Stimulated activated naive CD8-positive, alpha-beta T cell treated with anti-CD3 and anti-CD28 coated beads, Interleukin-15, Interleukin-2, amounts not matched to agents 100 ng/mL and 50 ng/mL, for 24 hours (primary cell): Measurements from ENCODE around the gene DENND6A.
"Not testable (repeated sequence)": the region's sequence is repeated elsewhere in the genome, so short reads cannot be mapped to it uniquely, and the experiment has no call there.

Experiments used
- H3K27ac Mint-ChIP-seq: one replicate; pipeline ENCODE4 v1.8.0; 2021; ENCODE audit warnings: mild to moderate bottlenecking, mixed read lengths
- H3K27me3 Mint-ChIP-seq: one replicate; pipeline ENCODE4 v1.8.0; 2021; ENCODE audit warnings: mixed read lengths
- H3K36me3 Mint-ChIP-seq: one replicate; pipeline ENCODE4 v1.8.0; 2021; ENCODE audit warnings: low read depth, mixed read lengths
- H3K4me1 Mint-ChIP-seq: one replicate; pipeline ENCODE4 v1.8.0; 2021; ENCODE audit warnings: low read depth, mixed read lengths
- H3K4me3 Mint-ChIP-seq: one replicate; pipeline ENCODE4 v1.8.0; 2021; ENCODE audit warnings: mild to moderate bottlenecking, mixed read lengths
- H3K9me3 Mint-ChIP-seq: one replicate; pipeline ENCODE4 v1.8.0; 2021; ENCODE audit warnings: mixed read lengths

Gene DENND6A

DNA sequence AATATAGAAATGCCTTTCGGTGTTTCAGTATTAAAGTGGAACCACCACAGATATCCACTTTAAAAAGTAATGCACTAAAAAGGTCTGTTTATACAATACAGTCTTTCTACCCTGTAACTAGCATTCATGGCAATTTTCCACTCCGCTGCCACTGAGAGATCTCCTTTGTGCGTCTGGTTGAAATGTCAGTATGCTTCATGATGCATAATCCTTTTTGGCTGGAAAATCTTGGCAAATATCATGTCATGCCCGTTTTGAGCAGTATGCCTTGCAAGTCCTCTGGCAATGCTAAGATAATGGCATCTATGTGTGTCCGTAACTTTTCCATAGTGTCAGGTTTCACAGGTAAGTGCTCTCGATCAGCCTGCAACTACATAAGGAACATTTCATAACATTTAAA, 64.9 kb downstream of the DENND6A start:
- Mint-ChIP-seq H3K4me3 (no peak overlapping the region), H3K9me3 (no peaks in the 10 kb centered on the region), H3K36me3 (peaks cover 57% of the 10 kb centered on the region), H3K27ac (no peak overlapping the region), H3K4me1 (no peaks in the 10 kb centered on the region), H3K27me3 (no peaks in the 10 kb centered on the region)

DNA sequence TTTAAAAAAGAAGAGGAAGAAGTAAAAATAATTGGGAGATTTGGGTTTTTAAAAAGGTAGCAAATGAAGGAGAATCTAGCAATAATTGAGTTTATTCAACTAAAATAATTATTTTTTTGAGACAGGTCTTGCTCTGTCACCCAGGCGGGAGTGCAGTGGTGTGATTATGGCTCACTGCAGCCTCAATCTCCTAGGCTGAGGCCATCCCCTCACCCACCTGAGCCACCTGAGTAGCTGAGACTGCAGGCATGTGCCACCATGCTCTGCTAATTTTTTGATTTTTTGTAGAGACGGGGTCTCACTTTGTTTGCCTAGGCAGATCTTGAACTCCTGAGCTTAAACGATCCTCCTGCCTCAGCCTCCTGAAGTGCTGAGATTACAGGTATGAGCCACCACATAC, 68.1 kb downstream of the DENND6A start:
- peaks cover 53% of the 10 kb centered on the region for H3K36me3 Mint-ChIP-seq
- H3K27ac Mint-ChIP-seq: no peak overlapping the region

DNA sequence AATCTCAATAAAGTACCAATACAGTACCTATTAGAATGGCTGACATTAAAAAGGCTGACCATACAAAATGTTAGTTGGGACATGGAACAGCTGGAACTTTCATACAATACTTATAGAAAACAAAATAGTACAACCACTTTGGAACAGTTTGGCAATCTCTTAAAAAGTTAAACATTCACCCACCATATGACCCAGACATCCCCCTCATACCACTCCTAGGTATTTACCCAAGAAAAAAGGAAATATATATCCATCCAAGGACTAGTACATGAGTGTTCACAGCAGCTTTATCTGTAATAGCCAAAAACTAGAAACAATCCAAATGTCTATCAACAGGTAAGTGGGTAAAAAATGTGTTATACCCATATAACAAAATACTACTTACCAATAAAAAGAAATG, 70.5 kb downstream of the DENND6A start:
- no peaks in the 10 kb centered on the region for H3K4me1 Mint-ChIP-seq
- no peaks in the 10 kb centered on the region for H3K9me3 Mint-ChIP-seq
- H3K27me3 Mint-ChIP-seq: no peaks in the 10 kb centered on the region
- peaks cover 40% of the 10 kb centered on the region for H3K36me3 Mint-ChIP-seq
- no peak overlapping the region for H3K4me3 Mint-ChIP-seq
- no peak overlapping the region for H3K27ac Mint-ChIP-seq

More for the DNA sequence above, 68.1 kb downstream of the DENND6A start:
- no peaks in the 10 kb centered on the region for H3K27me3 Mint-ChIP-seq
- H3K9me3 Mint-ChIP-seq: no peaks in the 10 kb centered on the region
- no peaks in the 10 kb centered on the region for H3K4me1 Mint-ChIP-seq
- H3K4me3 Mint-ChIP-seq: no peak overlapping the region

DNA sequence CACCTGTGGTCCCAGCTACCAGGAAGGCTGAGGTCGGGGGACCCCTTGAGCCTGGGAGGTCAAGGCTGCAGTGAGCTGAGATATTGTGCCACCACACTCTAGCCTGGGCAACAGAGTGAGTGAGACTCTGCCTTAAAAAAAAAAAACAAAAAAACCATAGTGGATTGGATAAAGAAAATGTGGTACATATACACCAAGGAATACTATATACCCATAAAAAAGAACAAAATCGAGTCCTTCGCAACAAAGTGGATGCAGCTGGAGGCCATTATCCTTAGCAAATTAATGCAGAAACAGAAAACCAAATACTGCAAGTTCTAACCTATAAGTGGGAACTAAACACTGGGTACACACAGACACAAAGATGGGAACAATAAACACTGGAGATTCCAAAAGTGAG, 75.1 kb downstream of the DENND6A start:
- H3K9me3 Mint-ChIP-seq: no peaks in the 10 kb centered on the region
- H3K27ac Mint-ChIP-seq: no peak overlapping the region
- H3K36me3 Mint-ChIP-seq: peaks cover 9% of the 10 kb centered on the region
- H3K4me1 Mint-ChIP-seq: no peaks in the 10 kb centered on the region
- no peaks in the 10 kb centered on the region for H3K27me3 Mint-ChIP-seq
- H3K4me3 Mint-ChIP-seq: no peak overlapping the region

DNA sequence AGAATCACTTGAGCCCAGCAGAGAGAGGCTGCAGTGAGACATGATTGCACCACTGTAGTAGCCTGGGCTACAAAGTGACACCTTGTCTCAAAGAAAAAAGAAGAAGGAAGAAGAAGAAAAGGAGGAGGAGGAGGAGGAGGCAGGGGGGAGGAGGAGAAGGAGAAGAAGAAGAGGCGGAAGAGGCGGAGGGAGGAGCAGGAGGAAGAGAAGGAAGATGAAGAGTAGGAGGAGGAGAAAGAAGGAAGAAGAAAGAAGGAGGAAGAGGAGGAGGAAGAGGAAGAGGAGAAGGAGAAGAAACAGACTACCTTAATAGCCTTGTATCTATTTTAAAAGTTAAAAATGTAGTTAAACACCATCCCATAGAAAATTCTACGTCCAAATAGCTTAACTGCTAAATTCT, 76.6 kb downstream of the DENND6A start:
- Mint-ChIP-seq H3K27ac (peak overlapping the region; percentile 19), H3K36me3 (no peaks in the 10 kb centered on the region), H3K4me1 (no peaks in the 10 kb centered on the region), H3K27me3 (no peaks in the 10 kb centered on the region), H3K9me3 (no peaks in the 10 kb centered on the region), H3K4me3 (no peak overlapping the region)

DNA sequence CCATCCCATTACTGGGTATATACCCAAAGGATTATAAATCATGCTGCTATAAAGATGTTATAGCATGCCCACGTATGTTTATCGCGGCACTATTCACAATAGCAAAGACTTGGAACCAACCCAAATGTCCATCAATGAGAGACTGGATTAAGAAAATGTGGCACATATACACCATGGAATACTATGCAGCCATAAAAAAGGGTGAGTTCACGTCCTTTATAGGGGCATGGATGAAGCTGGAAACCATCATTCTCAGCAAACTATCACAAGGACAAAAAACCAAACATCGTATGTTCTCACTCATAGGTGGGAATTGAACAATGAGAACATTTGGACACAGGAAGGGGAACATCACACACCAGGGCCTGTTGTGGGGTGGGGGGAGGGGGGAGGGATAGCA, 81.0 kb downstream of the DENND6A start:
- H3K27ac Mint-ChIP-seq, H3K27me3 Mint-ChIP-seq, H3K4me1 Mint-ChIP-seq, H3K4me3 Mint-ChIP-seq: not testable (repeated sequence)
- peaks cover 29% of the 10 kb centered on the region for H3K36me3 Mint-ChIP-seq
- H3K9me3 Mint-ChIP-seq: peaks cover 15% of the 10 kb centered on the region

DNA sequence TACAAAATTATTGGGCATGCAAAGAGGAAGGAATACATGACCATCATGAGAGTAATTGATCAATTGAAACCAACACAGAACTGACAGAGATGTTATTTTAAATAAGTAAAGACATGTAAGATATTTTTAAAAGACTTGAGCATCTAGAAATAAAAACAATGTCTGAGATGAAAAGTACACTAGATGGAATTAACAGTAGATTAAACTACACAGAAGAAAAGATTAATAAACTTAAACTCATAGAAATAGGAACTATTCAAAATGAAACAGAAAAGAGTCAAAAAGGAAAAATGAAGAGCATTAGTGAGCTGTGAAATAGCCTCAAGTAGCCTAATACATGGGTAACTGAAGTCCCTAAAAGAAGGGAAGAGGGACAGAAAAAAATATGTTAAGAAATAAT, 87.2 kb downstream of the DENND6A start:
- H3K36me3 Mint-ChIP-seq: peaks cover 65% of the 10 kb centered on the region
- H3K4me3 Mint-ChIP-seq: no peak overlapping the region
- peaks cover 4% of the 10 kb centered on the region for H3K4me1 Mint-ChIP-seq
- no peaks in the 10 kb centered on the region for H3K27me3 Mint-ChIP-seq
- H3K27ac Mint-ChIP-seq: no peak overlapping the region
- peaks cover 22% of the 10 kb centered on the region for H3K9me3 Mint-ChIP-seq

DNA sequence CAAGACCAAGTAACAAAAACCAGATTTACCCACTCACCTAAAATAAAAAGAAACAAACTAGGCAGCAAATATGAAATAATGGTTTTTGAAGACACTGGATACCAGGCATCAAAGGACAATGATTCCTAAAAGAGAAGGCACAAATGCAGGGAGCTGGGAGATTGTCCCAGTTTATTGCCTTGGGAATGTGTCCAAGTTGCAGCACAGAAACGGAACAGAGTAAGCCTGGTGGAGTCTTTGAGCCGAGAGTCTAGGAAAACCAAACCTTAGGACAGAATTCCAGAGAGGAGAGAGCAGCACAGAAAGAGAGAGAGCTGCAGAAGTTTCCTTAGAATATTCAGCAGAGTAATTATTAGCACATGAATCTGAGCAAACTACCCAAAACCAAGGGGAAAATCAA, 87.9 kb downstream of the DENND6A start:
- Mint-ChIP-seq H3K27ac (no peak overlapping the region), H3K27me3 (no peaks in the 10 kb centered on the region), H3K9me3 (peaks cover 22% of the 10 kb centered on the region), H3K36me3 (peaks cover 58% of the 10 kb centered on the region), H3K4me3 (no peak overlapping the region), H3K4me1 (peaks cover 4% of the 10 kb centered on the region)

DNA sequence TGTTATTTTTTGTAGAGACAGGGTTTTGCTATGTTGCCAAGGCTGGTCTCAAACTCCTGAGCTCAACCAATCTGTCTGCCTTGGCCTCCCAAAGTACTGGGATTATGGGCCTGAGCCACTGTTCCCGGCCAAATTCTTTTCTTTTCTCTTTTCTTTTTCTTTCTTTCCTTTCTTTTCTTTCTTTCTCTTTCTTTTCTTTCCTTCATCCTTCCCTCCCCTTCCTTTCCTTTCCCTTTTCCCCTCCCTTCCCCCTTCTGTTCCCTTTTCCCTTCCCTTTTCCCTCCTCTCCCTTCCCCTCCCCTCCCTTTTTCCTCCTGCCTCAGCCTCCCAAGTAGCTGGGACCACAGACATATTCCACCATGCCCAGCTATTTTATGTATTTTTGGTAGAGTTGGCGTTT, 92.7 kb downstream of the DENND6A start:
- no peak overlapping the region for H3K27ac Mint-ChIP-seq
- H3K4me3 Mint-ChIP-seq: no peak overlapping the region
- H3K4me1 Mint-ChIP-seq: peaks cover 21% of the 10 kb centered on the region
- H3K36me3 Mint-ChIP-seq: peaks cover 43% of the 10 kb centered on the region
- no peaks in the 10 kb centered on the region for H3K9me3 Mint-ChIP-seq
- H3K27me3 Mint-ChIP-seq: no peaks in the 10 kb centered on the region

DNA sequence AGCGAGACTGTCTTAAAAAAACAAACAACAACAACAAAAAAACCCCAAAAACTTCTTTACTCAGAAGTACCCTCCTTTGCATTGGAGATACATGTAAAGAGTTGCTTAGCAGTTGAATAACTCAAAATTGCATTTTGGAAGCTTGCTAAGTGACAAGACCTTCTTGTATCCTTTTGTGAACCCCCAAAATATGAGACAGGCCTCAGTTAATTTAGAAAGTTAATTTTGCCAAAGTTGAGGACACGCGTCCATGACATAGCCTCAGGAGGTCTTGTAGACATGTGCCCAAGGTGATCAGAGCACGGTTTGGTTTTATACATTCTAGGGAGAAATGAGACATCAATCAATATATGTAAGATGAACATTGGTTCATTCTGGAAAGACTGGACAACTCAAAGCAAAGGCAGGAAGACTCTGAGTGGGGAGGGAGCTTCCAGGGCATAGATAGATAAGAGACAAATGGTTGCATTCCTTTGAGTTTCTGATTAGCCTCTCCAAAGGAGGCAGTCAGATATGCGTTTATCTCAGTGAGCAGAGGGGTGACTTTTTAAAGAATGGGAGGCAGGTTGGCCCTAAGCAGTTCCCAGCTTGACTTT, 94.0 kb downstream of the DENND6A start:
- Mint-ChIP-seq H3K36me3 (peaks cover 42% of the 10 kb centered on the region), H3K27ac (peak overlapping the region; percentile 100), H3K4me1 (peaks cover 33% of the 10 kb centered on the region), H3K9me3 (no peaks in the 10 kb centered on the region), H3K4me3 (peak overlapping the region; percentile 100), H3K27me3 (no peaks in the 10 kb centered on the region)

DNA sequence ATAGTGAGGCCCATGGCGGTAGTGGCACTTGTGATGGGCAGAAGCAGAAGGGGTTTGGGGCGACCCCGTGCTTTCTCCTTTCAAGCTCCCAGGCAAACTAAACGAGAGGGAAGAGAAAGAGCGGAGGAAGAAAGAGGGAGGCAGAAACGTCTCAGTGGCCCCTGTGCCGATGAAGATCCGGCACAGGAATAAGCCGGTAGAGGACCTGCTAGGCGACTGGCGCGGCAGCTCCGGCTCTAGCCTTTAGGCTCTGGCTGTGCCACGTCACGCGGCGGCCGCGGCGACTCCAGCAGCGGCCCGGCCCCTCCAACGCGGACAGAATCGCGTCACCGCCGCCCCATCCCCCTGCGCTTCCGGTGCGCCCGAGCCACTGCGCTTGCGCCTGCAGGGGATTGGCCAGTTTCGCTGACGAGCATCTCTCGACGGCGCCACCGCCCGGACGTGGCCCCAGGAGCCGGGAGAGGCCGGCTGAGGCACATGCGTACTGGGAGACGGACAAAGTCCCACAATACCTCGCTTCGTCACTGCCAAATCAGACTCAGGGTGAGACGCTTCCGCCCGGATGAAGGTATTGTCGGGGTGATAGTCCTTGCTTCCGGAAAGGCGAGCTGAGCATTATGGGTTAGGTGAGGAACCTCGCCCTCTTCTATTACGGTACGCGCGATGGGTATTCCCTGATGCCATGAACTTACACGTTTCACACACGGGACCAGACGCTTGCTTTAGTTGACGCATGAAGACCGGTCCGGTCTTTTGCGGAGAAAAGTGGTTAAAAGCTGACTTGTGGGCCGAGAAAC, 95.6 kb downstream of the DENND6A start, which contains the start of gene ARF4:
Gene ARF4 (minus strand): TSS at position 218 of the 797 bp plus-strand sequence. CDS start 204 bp downstream, at position 14.
- Mint-ChIP-seq H3K27me3 (no peaks in the 10 kb centered on the region), H3K36me3 (peaks cover 46% of the 10 kb centered on the region), H3K4me1 (peaks cover 48% of the 10 kb centered on the region), H3K27ac (peak within 1 kb of the TSS; percentile 100), H3K4me3 (peak within 1 kb of the TSS; percentile 100), H3K9me3 (no peaks in the 10 kb centered on the region)

DNA sequence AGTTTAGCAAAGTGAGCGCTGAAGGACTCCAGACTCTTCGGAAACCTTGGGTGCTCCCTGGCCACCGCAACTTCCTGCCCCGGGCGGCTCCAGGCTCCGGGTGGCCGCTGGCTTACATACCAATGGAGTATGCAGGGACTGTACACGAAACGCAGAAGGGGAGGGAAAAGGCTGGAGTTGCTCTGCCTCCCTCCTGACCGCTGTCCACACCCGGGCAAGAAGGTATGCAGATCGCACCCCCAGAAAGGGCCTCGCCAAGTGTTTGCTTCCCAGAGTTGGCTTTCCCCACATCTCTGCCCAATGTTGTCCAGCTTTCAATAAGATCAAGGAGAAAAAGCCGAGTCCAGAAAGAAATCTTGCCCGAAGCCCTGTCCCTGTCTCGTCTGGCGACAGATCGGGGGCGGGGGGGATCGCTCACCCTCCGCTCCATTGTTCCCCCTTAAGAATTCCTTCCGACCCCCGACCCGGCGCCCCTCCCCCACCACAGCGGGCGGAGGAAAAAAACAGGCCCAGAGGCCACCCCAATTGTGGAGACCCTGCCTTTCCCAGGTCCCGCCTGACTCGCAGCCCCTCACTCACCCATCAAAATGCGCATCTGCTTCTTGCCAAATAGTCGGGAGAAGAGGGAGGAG, 96.3 kb downstream of the DENND6A start:
- H3K4me3 Mint-ChIP-seq: peak overlapping the region; percentile 100
- no peaks in the 10 kb centered on the region for H3K9me3 Mint-ChIP-seq
- no peaks in the 10 kb centered on the region for H3K27me3 Mint-ChIP-seq
- peaks cover 44% of the 10 kb centered on the region for H3K36me3 Mint-ChIP-seq
- peaks cover 48% of the 10 kb centered on the region for H3K4me1 Mint-ChIP-seq
- H3K27ac Mint-ChIP-seq: peak overlapping the region; percentile 94

DNA sequence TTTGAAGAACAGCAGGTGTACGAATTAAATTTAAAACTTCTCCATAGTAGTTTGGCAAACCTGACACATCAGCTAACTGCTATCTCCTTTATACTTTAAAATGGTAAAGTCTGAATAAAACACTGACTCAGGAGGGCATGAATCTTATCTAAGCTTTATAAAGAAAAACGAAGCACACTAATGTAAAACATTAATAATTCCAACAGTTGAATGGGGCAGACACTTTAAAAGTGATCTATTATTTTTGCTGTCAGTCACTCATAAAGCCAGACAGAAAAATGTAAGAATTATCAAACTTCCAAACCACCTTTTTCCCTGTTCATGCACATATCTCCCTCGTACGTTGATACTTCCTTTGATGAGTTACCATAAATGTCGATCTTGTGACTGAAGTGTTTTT, 98.3 kb downstream of the DENND6A start:
- H3K27me3 Mint-ChIP-seq: no peaks in the 10 kb centered on the region
- H3K27ac Mint-ChIP-seq: no peak overlapping the region
- no peaks in the 10 kb centered on the region for H3K9me3 Mint-ChIP-seq
- peaks cover 42% of the 10 kb centered on the region for H3K36me3 Mint-ChIP-seq
- H3K4me3 Mint-ChIP-seq: peak overlapping the region; percentile 100
- H3K4me1 Mint-ChIP-seq: peaks cover 52% of the 10 kb centered on the region

DNA sequence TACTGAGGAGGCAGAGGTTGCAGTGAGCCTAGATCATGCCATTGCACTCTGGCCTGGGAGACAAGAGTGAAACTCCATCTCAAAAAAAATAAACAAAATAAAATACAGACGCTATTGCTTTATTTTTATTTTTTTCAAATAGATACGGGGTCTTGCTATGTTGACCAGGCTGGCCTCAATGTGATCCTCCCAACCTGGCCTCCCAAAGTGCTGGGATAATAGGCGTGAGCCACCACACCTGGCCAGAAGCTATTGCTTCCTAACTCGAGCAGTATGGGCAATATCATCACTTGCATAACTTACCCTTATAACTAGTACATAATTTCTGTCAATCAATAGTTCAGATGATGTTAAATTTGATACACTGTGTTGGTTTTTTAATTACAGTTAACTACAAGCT, 98.7 kb downstream of the DENND6A start:
- peaks cover 42% of the 10 kb centered on the region for H3K36me3 Mint-ChIP-seq
- no peak overlapping the region for H3K27ac Mint-ChIP-seq
- H3K4me3 Mint-ChIP-seq: peak overlapping the region; percentile 100
- peaks cover 48% of the 10 kb centered on the region for H3K4me1 Mint-ChIP-seq
- H3K27me3 Mint-ChIP-seq: no peaks in the 10 kb centered on the region
- no peaks in the 10 kb centered on the region for H3K9me3 Mint-ChIP-seq

DNA sequence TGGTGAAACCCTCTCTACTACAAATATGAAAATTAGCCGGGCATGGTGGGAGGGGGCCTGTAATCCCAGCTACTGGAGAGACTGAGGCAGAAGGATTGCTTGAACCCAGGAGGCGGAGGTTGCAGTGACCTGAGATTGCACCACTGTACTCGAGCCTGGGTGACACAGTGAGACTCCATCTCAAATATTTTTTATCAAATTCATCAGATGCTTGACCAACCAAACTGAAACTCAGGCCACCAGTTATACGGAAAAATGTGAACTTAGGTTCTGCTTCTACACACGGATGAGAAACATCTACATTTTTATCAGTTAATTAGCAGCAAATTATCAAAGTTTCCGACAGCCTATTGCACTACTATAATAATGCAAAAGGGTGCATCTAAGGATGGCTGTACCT, 100.6 kb downstream of the DENND6A start:
- H3K4me3 Mint-ChIP-seq: no peak overlapping the region
- peaks cover 32% of the 10 kb centered on the region for H3K36me3 Mint-ChIP-seq
- H3K27ac Mint-ChIP-seq: no peak overlapping the region
- peaks cover 49% of the 10 kb centered on the region for H3K4me1 Mint-ChIP-seq
- no peaks in the 10 kb centered on the region for H3K27me3 Mint-ChIP-seq
- H3K9me3 Mint-ChIP-seq: no peaks in the 10 kb centered on the region
